ENCODE measurements around the gene VCAN. TPM values are rescaled to one million over a fixed set of nuclear protein-coding genes. Genes with fewer than 3 reads are reported as not detected.

Gene VCAN
- total RNA-seq, 4 donors from 2014 or later, result 26.8 to 148 (median 65.8) TPM

GRCh38 chr5:83549076-83549475 lies 77.5 kb downstream of the VCAN start:
- Histone ChIP-seq H3K36me3 (no peaks in the 10 kb centered on the region), H3K9me3 (no peaks in the 10 kb centered on the region), H3K4me1 (peaks cover 0 to 9% (median 0%) of the 10 kb centered on the region in 3 donors), H3K4me3 (no peak overlapping the region), H3K27me3 (no peaks in the 10 kb centered on the region), H3K27ac (peak overlapping the region in 1 of 4 donors; percentile 6)
- 21 to 44% methylated on average over 2 of the region's 2 CpGs for WGBS, 2 donors (ENCODE audit: low coverage in 1 of 2)
- TF ChIP-seq POLR2A (IDR thresholded peaks at IDR 0.05) (no peak), POLR2AphosphoS5 (IDR thresholded peaks at IDR 0.05) (no peak), CTCF (IDR thresholded peaks at IDR 0.05) (no peak), EP300 (IDR thresholded peaks at IDR 0.05) (no peak)
- ATAC-seq, result no peak

GRCh38 chr5:83549674-83550073 lies 78.1 kb downstream of the VCAN start:
- Histone ChIP-seq H3K36me3 (no peaks in the 10 kb centered on the region), H3K27me3 (no peaks in the 10 kb centered on the region), H3K4me1 (peaks cover 0 to 9% (median 0%) of the 10 kb centered on the region in 3 donors), H3K9me3 (no peaks in the 10 kb centered on the region), H3K27ac (peak overlapping the region in 1 of 4 donors; percentile 43), H3K4me3 (no peak overlapping the region)
- 33 to 38% methylated on average over 2 to 4 of the region's 5 CpGs for WGBS, 2 donors (ENCODE audit: low coverage in 1 of 2)
- ATAC-seq, result peak; percentile 31
- TF ChIP-seq CTCF (IDR thresholded peaks at IDR 0.05), result no peak
- TF ChIP-seq POLR2AphosphoS5 (IDR thresholded peaks at IDR 0.05), result peak; percentile 15

GRCh38 chr5:83551821-83552220 lies 80.3 kb downstream of the VCAN start:
- H3K4me3 ChIP-seq, result no peak overlapping the region
- H3K4me1 ChIP-seq, result peaks cover 0 to 9% (median 0%) of the 10 kb centered on the region in 3 donors
- WGBS, 2 donors (ENCODE audit: low coverage in 1 of 2), result 33 to 80% methylated on average over 1 of the region's 1 CpG
- peak; percentile 11 for TF ChIP-seq POLR2AphosphoS5 (IDR thresholded peaks at IDR 0.05)
- TF ChIP-seq CTCF (IDR thresholded peaks at IDR 0.05), result no peak
- no peak for TF ChIP-seq EP300 (IDR thresholded peaks at IDR 0.05)
- no peak for TF ChIP-seq POLR2A (IDR thresholded peaks at IDR 0.05)
- H3K27ac ChIP-seq, result peak overlapping the region in 3 of 4 donors; percentile 22 to 38 (median 26)
- H3K9me3 ChIP-seq, result no peaks in the 10 kb centered on the region
- H3K36me3 ChIP-seq, result no peaks in the 10 kb centered on the region
- ATAC-seq, result peak; percentile 37
- H3K27me3 ChIP-seq, result no peaks in the 10 kb centered on the region

- Histone ChIP-seq H3K4me3 (no peak overlapping the region), H3K9me3 (no peaks in the 10 kb centered on the region), H3K4me1 (peaks cover 0 to 9% (median 0%) of the 10 kb centered on the region in 3 donors), H3K27me3 (no peaks in the 10 kb centered on the region), H3K36me3 (no peaks in the 10 kb centered on the region), H3K27ac (peak overlapping the region in 3 of 4 donors; percentile 15 to 26 (median 22))
- ATAC-seq, result no peak
- no peak for TF ChIP-seq EP300 (IDR thresholded peaks at IDR 0.05)
- TF ChIP-seq CTCF (IDR thresholded peaks at IDR 0.05), result no peak
- TF ChIP-seq POLR2AphosphoS5 (IDR thresholded peaks at IDR 0.05), result no peak
- no peak for TF ChIP-seq POLR2A (IDR thresholded peaks at IDR 0.05)
Observed at GRCh38 chr5:83552275-83552674, 80.7 kb downstream of the VCAN start.

GRCh38 chr5:83553000-83553486 lies 81.5 kb downstream of the VCAN start:
- no peaks in the 10 kb centered on the region for H3K36me3 ChIP-seq
- 73 to 79% methylated on average over 9 of the region's 9 CpGs for WGBS, 2 donors (ENCODE audit: low coverage in 1 of 2)
- no peaks in the 10 kb centered on the region for H3K27me3 ChIP-seq
- peaks cover 0 to 9% (median 0%) of the 10 kb centered on the region in 3 donors for H3K4me1 ChIP-seq
- H3K4me3 ChIP-seq, result no peak overlapping the region
- peak overlapping the region in 3 of 4 donors; percentile 1 to 26 (median 21) for H3K27ac ChIP-seq
- no peaks in the 10 kb centered on the region for H3K9me3 ChIP-seq
- no peak for TF ChIP-seq POLR2A (IDR thresholded peaks at IDR 0.05)
- no peak for TF ChIP-seq EP300 (IDR thresholded peaks at IDR 0.05)
- TF ChIP-seq POLR2AphosphoS5 (IDR thresholded peaks at IDR 0.05), result no peak
- peak; percentile 75 for ATAC-seq
